Lung (tissue), 12 donors: ENCODE measurements around the gene NUP205. TPM values are rescaled to one million over a fixed set of nuclear protein-coding genes. Genes with fewer than 3 reads are reported as not detected.

Experiments used
- ATAC-seq: fragments of 200-7000 bp; cut with Tn5 transposase; one replicate; pipeline ENCODE4 v1.9.1; 2020; ENCODE audit warnings: moderate number of reproducible peaks; ENCODE audit not compliant: insufficient read depth, low FRiP score
- DNase-seq, 3 donors: peaks; one replicate each; pipeline ENCODE4 v3.0.0-alpha.2; 2013 to 2017
- H3K27ac ChIP-seq, 2 donors: one replicate each; pipeline ENCODE4 v1.5.1; 2013; ENCODE audit warnings: mild to moderate bottlenecking in 2 of 2, moderate library complexity in 2 of 2, control low read depth in 1 of 2, inconsistent platforms in 1 of 2, low read depth in 1 of 2, low read length in 1 of 2
- H3K27me3 ChIP-seq, 3 donors: one replicate each; pipeline ENCODE4 v1.5.1; 2013; ENCODE audit warnings: low read length in 2 of 3; ENCODE audit not compliant: control insufficient read depth in 3 of 3, insufficient read depth in 3 of 3
- H3K36me3 ChIP-seq, 4 donors: one replicate each; pipeline ENCODE4 v1.5.1; 2013; ENCODE audit warnings: low read length in 4 of 4, mild to moderate bottlenecking in 1 of 4, moderate library complexity in 1 of 4; ENCODE audit not compliant: control insufficient read depth in 4 of 4, insufficient read depth in 4 of 4
- H3K4me1 ChIP-seq, 5 donors: one replicate each; pipeline ENCODE4 v1.5.1; 2013; ENCODE audit warnings: low read length in 5 of 5, mild to moderate bottlenecking in 2 of 5, moderate library complexity in 1 of 5; ENCODE audit not compliant: control insufficient read depth in 5 of 5, insufficient read depth in 5 of 5
- H3K4me3 ChIP-seq: one replicate; pipeline ENCODE4 v1.5.1; 2013; ENCODE audit warnings: mild to moderate bottlenecking, control low read depth, moderate library complexity
- H3K9ac ChIP-seq, 2 donors: one replicate each; pipeline ENCODE4 v1.5.1; 2013; ENCODE audit warnings: low read length in 2 of 2, control low read depth in 1 of 2; ENCODE audit not compliant: insufficient read depth in 1 of 2
- H3K9me3 ChIP-seq, 4 donors: one replicate each; pipeline ENCODE4 v1.5.1; 2013; ENCODE audit warnings: low read length in 3 of 4, mild to moderate bottlenecking in 1 of 4, moderate library complexity in 1 of 4; ENCODE audit not compliant: control insufficient read depth in 4 of 4, insufficient read depth in 3 of 4
- CTCF ChIP-seq: IDR thresholded peaks from 2 replicates; pipeline ENCODE4 v1.5.1; 2012; ENCODE audit warnings: mild to moderate bottlenecking; ENCODE audit errors: control extremely low read depth, extremely low read depth
- WGBS, 2 donors: extraction: QIAGEN DNeasy Blood & Tissue Kit; methylation state at CpG; one replicate each; pipeline ENCODE4 v1.1.7; 2013; 5-methylcytosine and 5-hydroxymethylcytosine counted together
- polyA plus RNA-seq, 2 donors: library from polyadenylated mRNA; stranded (reverse); fragments of 200-250 nt; gene quantifications; one replicate each; pipeline ENCODE4 v1.2.1, GENCODE V29; 2013
- total RNA-seq, 2 donors: library from RNA; depleted of rRNA in 1 of 2; stranded (reverse); fragments of >200 nt in 1 of 2; gene quantifications; one replicate each; pipeline ENCODE4 v1.2.1, GENCODE V29; 2014 to 2021
- donor health status: control.
- donor health status: control.
- donor health status: Bipolar disorder and iron deficiency.
- donor health status: healthy.
- donor health status: DM: yes; HTN: yes; CAD: no.

The NUP205 gene
- total and polyA plus RNA-seq, 4 donors: 23.1 to 41.2 (median 34.4) TPM

GRCh38 chr7:135514856-135515255 is 42.9 kb upstream of the NUP205 start:
- DNase-seq (no peak), ATAC-seq (no peak)
- 74 to 81% methylated on average over 3 of the region's 3 CpGs for WGBS, 2 donors
- Histone ChIP-seq H3K9me3 (no peaks in the 10 kb centered on the region), H3K27ac (no peak overlapping the region), H3K9ac (no peak overlapping the region), H3K27me3 (no peaks in the 10 kb centered on the region), H3K4me1 (peaks cover 0 to 5% (median 0%) of the 10 kb centered on the region in 5 donors), H3K4me3 (no peak overlapping the region), H3K36me3 (no peaks in the 10 kb centered on the region)
- no peak for TF ChIP-seq CTCF

- H3K9me3 ChIP-seq: no peaks in the 10 kb centered on the region
- no peaks in the 10 kb centered on the region for H3K4me1 ChIP-seq
- no peak overlapping the region for H3K9ac ChIP-seq
- TF ChIP-seq CTCF: no peak
- no peak overlapping the region for H3K27ac ChIP-seq
- ATAC-seq (no peak), DNase-seq (no peak)
- no peak overlapping the region for H3K4me3 ChIP-seq
- H3K27me3 ChIP-seq: no peaks in the 10 kb centered on the region
- no peaks in the 10 kb centered on the region for H3K36me3 ChIP-seq
- 82 to 90% methylated on average over 3 of the region's 3 CpGs for WGBS, 2 donors
Measured at GRCh38 chr7:135517060-135517459, 40.7 kb upstream of the NUP205 start.

GRCh38 chr7:135518748-135519147 is 39.0 kb upstream of the NUP205 start:
- no peak overlapping the region for H3K27ac ChIP-seq
- H3K27me3 ChIP-seq: no peaks in the 10 kb centered on the region
- WGBS, 2 donors: 85 to 95% methylated on average over 1 of the region's 1 CpG
- no peak for ATAC-seq
- no peak for TF ChIP-seq CTCF
- no peak overlapping the region for H3K9ac ChIP-seq
- no peaks in the 10 kb centered on the region for H3K9me3 ChIP-seq
- DNase-seq: no peak
- H3K36me3 ChIP-seq: no peaks in the 10 kb centered on the region
- no peak overlapping the region for H3K4me3 ChIP-seq
- no peaks in the 10 kb centered on the region for H3K4me1 ChIP-seq

GRCh38 chr7:135519233-135519688 is 38.5 kb upstream of the NUP205 start:
- no peak for TF ChIP-seq CTCF
- H3K27me3 ChIP-seq: no peaks in the 10 kb centered on the region
- H3K9me3 ChIP-seq: no peaks in the 10 kb centered on the region
- H3K4me3 ChIP-seq: no peak overlapping the region
- H3K36me3 ChIP-seq: no peaks in the 10 kb centered on the region
- peak overlapping the region in 1 of 2 donors; percentile 40 for H3K27ac ChIP-seq
- no peaks in the 10 kb centered on the region for H3K4me1 ChIP-seq
- ATAC-seq (no peak), DNase-seq (peak in 2 of 3 donors; percentile 22 to 36)
- no peak overlapping the region for H3K9ac ChIP-seq
